ENCODE measurements around the gene JAZF1. TPM values are rescaled to one million over a fixed set of nuclear protein-coding genes. Genes with fewer than 3 reads are reported as not detected.
A peak's percentile ranks its signal among the peaks of the same experiment; 100 is the strongest.
"Not testable (repeated sequence)": the region's sequence is repeated elsewhere in the genome, so short reads cannot be mapped to it uniquely, and the experiment has no call there.

The JAZF1 gene
- total and polyA plus RNA-seq, 2 experiments from 2014 or later: 9.8 to 12.3 TPM

DNA sequence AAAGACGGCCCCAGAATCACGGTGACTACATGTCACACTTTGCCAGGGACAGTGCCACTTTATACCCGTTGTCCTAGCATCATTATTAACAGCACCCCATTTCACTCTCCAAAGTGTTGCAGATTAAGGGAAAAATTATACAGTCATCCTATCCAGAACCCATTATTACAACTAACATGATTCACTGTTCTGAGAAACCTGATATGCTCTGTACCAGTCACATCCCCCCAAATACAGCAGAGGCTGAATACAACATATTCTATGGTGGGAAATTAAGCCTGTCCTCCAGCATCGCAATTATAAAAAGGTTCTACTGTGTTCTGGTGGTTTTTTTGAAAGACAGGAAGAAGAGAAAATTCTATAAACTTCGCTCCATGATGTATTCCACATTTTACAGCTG, 162.1 kb downstream of the JAZF1 start:
- Histone ChIP-seq H3K27ac (no peak overlapping the region), H3K9me3 (ENCODE audit: low read depth) (no peaks in the 10 kb centered on the region), H3K36me3 (no peaks in the 10 kb centered on the region), H3K27me3 (no peaks in the 10 kb centered on the region), H3K4me1 (ENCODE audit: low read depth) (no peaks in the 10 kb centered on the region), H3K4me3 (no peak overlapping the region)
- no peak for DNase-seq (ENCODE audit: low read depth in 1 of 2, low spot score in 1 of 2)
- TF ChIP-seq, protein P1, sequence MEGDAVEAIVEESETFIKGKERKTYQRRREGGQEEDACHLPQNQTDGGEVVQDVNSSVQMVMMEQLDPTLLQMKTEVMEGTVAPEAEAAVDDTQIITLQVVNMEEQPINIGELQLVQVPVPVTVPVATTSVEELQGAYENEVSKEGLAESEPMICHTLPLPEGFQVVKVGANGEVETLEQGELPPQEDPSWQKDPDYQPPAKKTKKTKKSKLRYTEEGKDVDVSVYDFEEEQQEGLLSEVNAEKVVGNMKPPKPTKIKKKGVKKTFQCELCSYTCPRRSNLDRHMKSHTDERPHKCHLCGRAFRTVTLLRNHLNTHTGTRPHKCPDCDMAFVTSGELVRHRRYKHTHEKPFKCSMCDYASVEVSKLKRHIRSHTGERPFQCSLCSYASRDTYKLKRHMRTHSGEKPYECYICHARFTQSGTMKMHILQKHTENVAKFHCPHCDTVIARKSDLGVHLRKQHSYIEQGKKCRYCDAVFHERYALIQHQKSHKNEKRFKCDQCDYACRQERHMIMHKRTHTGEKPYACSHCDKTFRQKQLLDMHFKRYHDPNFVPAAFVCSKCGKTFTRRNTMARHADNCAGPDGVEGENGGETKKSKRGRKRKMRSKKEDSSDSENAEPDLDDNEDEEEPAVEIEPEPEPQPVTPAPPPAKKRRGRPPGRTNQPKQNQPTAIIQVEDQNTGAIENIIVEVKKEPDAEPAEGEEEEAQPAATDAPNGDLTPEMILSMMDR (IDR thresholded peaks at IDR 0.05; ENCODE audit: low read depth, low read length): no peak

GRCh38 chr7:28018020-28018419, 162.6 kb downstream of the JAZF1 start:
- H3K4me3 ChIP-seq: no peak overlapping the region
- no peak for DNase-seq (ENCODE audit: low read depth in 1 of 2, low spot score in 1 of 2)
- H3K27ac ChIP-seq: no peak overlapping the region
- H3K9me3 ChIP-seq (ENCODE audit: low read depth): no peaks in the 10 kb centered on the region
- H3K4me1 ChIP-seq (ENCODE audit: low read depth): no peaks in the 10 kb centered on the region
- TF ChIP-seq, protein P1 (IDR thresholded peaks at IDR 0.05; ENCODE audit: low read depth, low read length): no peak
- no peaks in the 10 kb centered on the region for H3K27me3 ChIP-seq
- no peaks in the 10 kb centered on the region for H3K36me3 ChIP-seq

- Histone ChIP-seq H3K27me3 (no peaks in the 10 kb centered on the region), H3K4me1 (ENCODE audit: low read depth) (no peaks in the 10 kb centered on the region), H3K9me3 (ENCODE audit: low read depth) (no peaks in the 10 kb centered on the region), H3K4me3 (no peak overlapping the region), H3K27ac (no peak overlapping the region), H3K36me3 (no peaks in the 10 kb centered on the region)
- TF ChIP-seq, protein P1 (IDR thresholded peaks at IDR 0.05; ENCODE audit: low read depth, low read length): no peak
- DNase-seq (ENCODE audit: low read depth in 1 of 2, low spot score in 1 of 2): peak in 1 of 2 donors; percentile 29
Measured at GRCh38 chr7:28017372-28017771, 163.2 kb downstream of the JAZF1 start.

- Histone ChIP-seq H3K4me3 (no peak overlapping the region), H3K36me3 (no peaks in the 10 kb centered on the region), H3K9me3 (ENCODE audit: low read depth) (no peaks in the 10 kb centered on the region), H3K27me3 (no peaks in the 10 kb centered on the region), H3K27ac (no peak overlapping the region), H3K4me1 (ENCODE audit: low read depth) (no peaks in the 10 kb centered on the region)
- TF ChIP-seq, protein P1 (IDR thresholded peaks at IDR 0.05; ENCODE audit: low read depth, low read length): no peak
- DNase-seq (ENCODE audit: low read depth in 1 of 2, low spot score in 1 of 2): no peak
Measured at GRCh38 chr7:28016297-28016696, 164.3 kb downstream of the JAZF1 start.

- Histone ChIP-seq H3K27ac (no peak overlapping the region), H3K4me1 (ENCODE audit: low read depth) (no peaks in the 10 kb centered on the region), H3K36me3 (no peaks in the 10 kb centered on the region), H3K27me3 (no peaks in the 10 kb centered on the region), H3K4me3 (no peak overlapping the region), H3K9me3 (ENCODE audit: low read depth) (no peaks in the 10 kb centered on the region)
- TF ChIP-seq, protein P1 (IDR thresholded peaks at IDR 0.05; ENCODE audit: low read depth, low read length): no peak
- DNase-seq (ENCODE audit: low read depth in 1 of 2, low spot score in 1 of 2): no peak
Measured at GRCh38 chr7:28015169-28015568, 165.4 kb downstream of the JAZF1 start.

DNA sequence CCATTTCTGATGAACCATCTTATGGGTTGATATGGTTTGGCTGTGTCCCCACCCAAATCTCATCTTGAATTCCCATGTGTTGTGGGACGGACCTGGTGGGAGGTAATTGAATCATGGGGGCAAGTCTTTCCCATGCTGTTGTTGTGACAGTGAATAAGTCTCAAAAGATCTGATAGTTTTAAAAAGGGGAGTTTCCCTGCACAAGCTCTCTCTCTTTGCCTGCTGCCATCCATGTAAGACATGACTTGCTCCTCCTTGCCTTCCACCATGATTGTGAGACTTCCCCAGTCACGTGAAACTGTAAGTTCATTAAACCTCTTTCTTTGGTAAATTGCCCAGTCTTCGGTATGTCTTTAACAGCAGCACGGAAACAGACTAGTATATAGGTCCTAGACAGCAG, 166.3 kb downstream of the JAZF1 start:
- DNase-seq (ENCODE audit: low read depth in 1 of 2, low spot score in 1 of 2); H3K9me3 ChIP-seq (ENCODE audit: low read depth); H3K4me3 ChIP-seq; H3K27ac ChIP-seq; H3K27me3 ChIP-seq; H3K36me3 ChIP-seq; H3K4me1 ChIP-seq (ENCODE audit: low read depth): not testable (repeated sequence)

Data from cardiac muscle cell (in vitro differentiated cells and primary cell).